Uterus (tissue), 4 donors: ENCODE measurements around the gene ZC3H4. TPM values are rescaled to one million over a fixed set of nuclear protein-coding genes. Genes with fewer than 3 reads are reported as not detected.
"Not testable (repeated sequence)": the region's sequence is repeated elsewhere in the genome, so short reads cannot be mapped to it uniquely, and the experiment has no call there.

Experiments
- DNase-seq, 2 donors: peaks; one replicate each; pipeline ENCODE4 v3.0.0-alpha.2; 2019 to 2020
- H3K27ac ChIP-seq, 2 donors: fragments of 200-600 bp; sonication (generic); 1 replicate in 1 of 2; 2 replicates in 1 of 2; pipeline ENCODE4 v1.5.1; 2016 to 2018
- H3K27me3 ChIP-seq, 2 donors: fragments of 200-600 bp; sonication (generic); one replicate each; pipeline ENCODE4 v1.5.1; 2018 to 2019; ENCODE audit warnings: control low read depth in 1 of 2
- H3K36me3 ChIP-seq, 2 donors: fragments of 200-600 bp; sonication (generic); one replicate each; pipeline ENCODE4 v1.5.1; 2019; ENCODE audit warnings: control low read depth in 1 of 2
- H3K4me1 ChIP-seq, 2 donors: fragments of 200-600 bp; sonication (generic); one replicate each; pipeline ENCODE4 v1.5.1; 2018 to 2019; ENCODE audit warnings: control low read depth in 1 of 2
- H3K4me3 ChIP-seq, 2 donors: fragments of 200-600 bp; sonication (generic); 1 replicate in 1 of 2; 2 replicates in 1 of 2; pipeline ENCODE4 v1.5.1; 2018 to 2019; ENCODE audit warnings: mild to moderate bottlenecking in 1 of 2
- H3K9me3 ChIP-seq, 2 donors: fragments of 200-600 bp; sonication (generic); one replicate each; pipeline ENCODE4 v1.5.1; 2019; ENCODE audit warnings: control low read depth in 1 of 2
- CTCF ChIP-seq, 4 experiments: fragments of 200-600 bp in 2 of 4; fragments of 450-650 bp in 2 of 4; sonication (generic) in 2 of 4; IDR thresholded peaks; one replicate each; pipeline ENCODE4 v1.5.1; 2016 to 2019; ENCODE audit warnings: antibody characterized with exemption in 4 of 4, mild to moderate bottlenecking in 2 of 4, moderate library complexity in 1 of 4
- POLR2A ChIP-seq, 2 donors: fragments of 450-650 bp; IDR thresholded peaks; one replicate each; pipeline ENCODE4 v1.6.1; 2016; ENCODE audit warnings: antibody characterized with exemption in 2 of 2, mild to moderate bottlenecking in 1 of 2, moderate library complexity in 1 of 2
- intact Hi-C: fragments of 100-400 bp; cut with DNase I; formaldehyde crosslinking; loops from one replicate; pipeline ENCODE4 v1.15.1; 2023; ENCODE audit warnings: low total_unique reads
- total RNA-seq, 4 donors: library from RNA; depleted of rRNA in 3 of 4; stranded (reverse); fragments of >200 nt in 3 of 4; gene quantifications; one replicate each; pipeline versions ENCODE4 v1.1.0 to v1.2.4, GENCODE V29; 2014 to 2023
- donor health status: DM: yes; HTN: yes; CAD: no.

ZC3H4 gene
- total RNA-seq, 4 donors from 2014 or later: 3.3 to 43.1 (median 18.3) TPM

GRCh38 chr19:47143322-47144073 is 29.9 kb upstream of the ZC3H4 start:
- no peaks in the 10 kb centered on the region for H3K27me3 ChIP-seq
- no peaks in the 10 kb centered on the region for H3K36me3 ChIP-seq
- H3K4me1 ChIP-seq: no peaks in the 10 kb centered on the region
- no peak for DNase-seq
- no peak overlapping the region for H3K4me3 ChIP-seq
- peak overlapping the region; percentile 50 to 68 for H3K27ac ChIP-seq
- no peaks in the 10 kb centered on the region for H3K9me3 ChIP-seq
- TF ChIP-seq POLR2A (IDR thresholded peaks at IDR 0.05) (no peak), CTCF (IDR thresholded peaks at IDR 0.05) (no peak)
- intact Hi-C loops: no loop called here

DNA sequence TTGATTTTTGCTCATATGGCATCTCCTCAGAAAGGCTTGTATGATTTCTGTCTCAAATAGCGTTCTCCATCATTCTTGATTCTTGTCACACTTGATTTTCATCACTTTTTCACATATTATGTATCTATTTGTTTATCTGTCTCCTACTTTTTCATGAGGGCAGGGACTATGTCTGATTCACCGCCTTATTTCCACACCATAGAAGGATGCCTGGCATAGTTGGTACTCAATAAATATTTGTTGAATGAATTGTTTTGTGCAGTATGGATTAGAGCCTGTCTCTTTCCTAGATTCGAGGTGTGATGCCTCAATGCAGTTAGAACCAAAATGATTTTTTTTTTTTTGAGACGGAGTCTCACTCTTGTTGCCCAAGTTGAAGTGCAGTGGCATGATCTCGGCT is 29.2 kb upstream of the ZC3H4 start:
- Histone ChIP-seq H3K27me3 (no peaks in the 10 kb centered on the region), H3K36me3 (no peaks in the 10 kb centered on the region), H3K4me3 (no peak overlapping the region), H3K4me1 (no peaks in the 10 kb centered on the region), H3K27ac (peak overlapping the region; percentile 50 to 68), H3K9me3 (no peaks in the 10 kb centered on the region)
- DNase-seq: no peak
- TF ChIP-seq CTCF (IDR thresholded peaks at IDR 0.05) (no peak), POLR2A (IDR thresholded peaks at IDR 0.05) (no peak)
- intact Hi-C loops: no loop called here

DNA sequence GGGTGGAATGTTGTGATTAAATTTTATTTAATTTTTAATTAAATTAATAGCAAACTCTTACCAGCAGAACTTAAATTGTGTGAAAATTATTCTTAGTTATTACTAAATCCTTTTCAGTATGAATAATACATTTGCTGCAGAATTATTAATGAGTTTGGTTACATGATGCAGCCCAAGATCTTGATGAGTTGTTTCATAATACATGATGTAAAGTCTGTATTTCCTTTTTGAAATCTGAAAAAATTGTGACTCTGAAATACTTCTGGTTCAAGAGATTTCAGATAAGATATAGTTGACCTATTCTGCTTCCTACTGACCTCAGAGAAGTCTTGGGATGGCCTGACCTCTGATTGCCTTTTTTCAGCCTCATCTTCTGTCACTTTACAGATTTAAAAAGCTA is 28.1 kb upstream of the ZC3H4 start:
- Histone ChIP-seq H3K27me3 (no peaks in the 10 kb centered on the region), H3K4me3 (no peak overlapping the region), H3K27ac (peak overlapping the region; percentile 50 to 68), H3K9me3 (no peaks in the 10 kb centered on the region), H3K36me3 (no peaks in the 10 kb centered on the region), H3K4me1 (no peaks in the 10 kb centered on the region)
- intact Hi-C loops: no loop called here
- no peak for DNase-seq
- TF ChIP-seq POLR2A (IDR thresholded peaks at IDR 0.05) (no peak), CTCF (IDR thresholded peaks at IDR 0.05) (no peak)

GRCh38 chr19:47141252-47141651 is 27.7 kb upstream of the ZC3H4 start:
- H3K4me3 ChIP-seq, H3K27me3 ChIP-seq, intact Hi-C loops, H3K9me3 ChIP-seq, H3K4me1 ChIP-seq, H3K36me3 ChIP-seq: not testable (repeated sequence)
- H3K27ac ChIP-seq: peak overlapping the region; percentile 50 to 68
- DNase-seq: peak; percentile 49 to 67

DNA sequence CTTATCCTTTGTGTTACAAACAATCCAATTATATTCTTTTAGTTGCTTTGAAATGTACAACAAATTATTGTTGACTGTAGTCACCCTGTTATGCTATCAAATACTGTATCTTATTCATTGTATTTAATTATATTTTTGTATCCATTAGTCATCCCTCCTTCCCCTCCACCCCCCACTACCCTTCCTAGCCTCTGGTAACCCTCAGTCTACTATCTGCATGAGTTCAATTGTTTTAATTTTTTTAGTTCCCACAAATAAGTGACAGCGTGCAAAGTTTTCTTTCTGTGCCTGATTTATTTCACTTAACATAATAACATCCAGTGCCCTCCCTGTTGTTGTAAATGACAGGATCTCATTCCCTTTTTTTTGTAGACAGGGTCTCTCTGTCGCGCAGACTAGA is 21.6 kb upstream of the ZC3H4 start:
- no peak for TF ChIP-seq POLR2A (IDR thresholded peaks at IDR 0.05)
- TF ChIP-seq CTCF (IDR thresholded peaks at IDR 0.05): no peak
- Histone ChIP-seq H3K27me3 (no peaks in the 10 kb centered on the region), H3K4me1 (peaks cover 0 to 3% of the 10 kb centered on the region in 2 donors), H3K4me3 (no peak overlapping the region), H3K27ac (peak overlapping the region in 1 of 2 donors; percentile 55), H3K9me3 (no peaks in the 10 kb centered on the region), H3K36me3 (no peaks in the 10 kb centered on the region)
- DNase-seq: no peak
- intact Hi-C loops: no loop called here
